Esophagus muscularis mucosa (tissue), 4 donors: ENCODE results near the gene IFNA1.

Source experiments
- EP300 ChIP-seq: sonication (generic); formaldehyde crosslinking; IDR thresholded peaks from one replicate; pipeline ENCODE4 v1.6.1; 2017; ENCODE audit warnings: antibody characterized with exemption
- POLR2A ChIP-seq: fragments of 450-650 bp; IDR thresholded peaks from one replicate; pipeline ENCODE4 v1.6.1; 2017; ENCODE audit warnings: antibody characterized with exemption, moderate library complexity, mild to moderate bottlenecking, low read depth
- TF ChIP-seq, protein P1 (sequence below), 3 experiments: fragments of 200-600 bp in 2 of 3; fragments of 450-650 bp in 1 of 3; sonication (generic) in 2 of 3; IDR thresholded peaks; one replicate each; pipeline ENCODE4 v1.5.1; 2017 to 2019; ENCODE audit warnings: antibody characterized with exemption in 3 of 3, mild to moderate bottlenecking in 2 of 3, moderate library complexity in 1 of 3

DNA sequence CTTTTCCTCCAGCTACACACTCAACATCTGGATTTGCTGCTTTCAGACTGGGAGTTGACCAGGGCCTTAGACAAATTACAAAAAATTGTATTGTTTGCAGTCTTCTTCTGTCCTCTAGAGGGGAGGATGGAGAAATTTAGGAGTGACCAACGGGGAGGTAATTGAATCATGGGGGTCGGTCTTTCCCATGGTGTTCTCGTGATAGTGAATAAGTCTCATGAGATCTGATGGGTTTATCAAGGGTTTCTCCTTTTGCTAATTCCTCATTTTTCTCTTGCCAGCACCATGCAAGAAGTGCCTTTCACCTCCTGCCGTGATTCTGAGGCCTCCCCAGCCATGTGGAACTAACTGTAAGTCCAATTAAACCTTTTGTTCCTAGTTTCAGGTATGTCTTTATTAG is 27.1 kb upstream of the IFNA1 start:
- TF ChIP-seq, protein P1, sequence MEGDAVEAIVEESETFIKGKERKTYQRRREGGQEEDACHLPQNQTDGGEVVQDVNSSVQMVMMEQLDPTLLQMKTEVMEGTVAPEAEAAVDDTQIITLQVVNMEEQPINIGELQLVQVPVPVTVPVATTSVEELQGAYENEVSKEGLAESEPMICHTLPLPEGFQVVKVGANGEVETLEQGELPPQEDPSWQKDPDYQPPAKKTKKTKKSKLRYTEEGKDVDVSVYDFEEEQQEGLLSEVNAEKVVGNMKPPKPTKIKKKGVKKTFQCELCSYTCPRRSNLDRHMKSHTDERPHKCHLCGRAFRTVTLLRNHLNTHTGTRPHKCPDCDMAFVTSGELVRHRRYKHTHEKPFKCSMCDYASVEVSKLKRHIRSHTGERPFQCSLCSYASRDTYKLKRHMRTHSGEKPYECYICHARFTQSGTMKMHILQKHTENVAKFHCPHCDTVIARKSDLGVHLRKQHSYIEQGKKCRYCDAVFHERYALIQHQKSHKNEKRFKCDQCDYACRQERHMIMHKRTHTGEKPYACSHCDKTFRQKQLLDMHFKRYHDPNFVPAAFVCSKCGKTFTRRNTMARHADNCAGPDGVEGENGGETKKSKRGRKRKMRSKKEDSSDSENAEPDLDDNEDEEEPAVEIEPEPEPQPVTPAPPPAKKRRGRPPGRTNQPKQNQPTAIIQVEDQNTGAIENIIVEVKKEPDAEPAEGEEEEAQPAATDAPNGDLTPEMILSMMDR (IDR thresholded peaks at IDR 0.05) = no peak
- no peak for TF ChIP-seq POLR2A
- no peak for TF ChIP-seq EP300
